Prostate gland (tissue), 2 donors: ENCODE data around the gene TM2D1.

Experiments
- CTCF ChIP-seq, 4 experiments: fragments of 200-600 bp in 2 of 4; fragments of 450-650 bp in 2 of 4; sonication (generic) in 2 of 4; IDR thresholded peaks; 1 replicate in 3 of 4; 2 replicates in 1 of 4; pipeline ENCODE4 v1.5.1; 2016 to 2019; ENCODE audit warnings: antibody characterized with exemption in 4 of 4, mild to moderate bottlenecking in 2 of 4, moderate library complexity in 2 of 4
- POLR2AphosphoS5 ChIP-seq: sonication (generic); formaldehyde crosslinking; IDR thresholded peaks from one replicate; pipeline ENCODE4 v1.6.1; 2017; ENCODE audit warnings: antibody characterized with exemption

DNA sequence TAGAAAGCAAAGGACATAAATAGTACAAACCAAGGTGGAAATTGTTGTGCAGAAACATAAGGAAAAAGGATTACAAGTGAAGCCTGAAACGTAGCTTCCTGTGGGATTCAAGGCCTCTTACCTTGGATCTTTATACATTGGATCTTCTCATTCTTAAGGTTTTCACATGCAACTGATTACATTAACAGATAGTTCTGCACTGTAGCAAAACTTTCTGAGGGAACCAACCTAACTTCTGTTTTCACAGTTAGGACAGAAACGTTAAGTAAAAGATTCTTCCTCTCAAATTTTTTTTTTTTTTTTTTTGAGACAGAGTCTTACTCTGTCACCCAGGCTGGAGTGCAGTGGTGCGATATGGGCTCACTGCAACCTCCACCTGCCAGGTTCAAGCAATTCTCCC, 7.8 kb upstream of the TM2D1 start:
- no peak for TF ChIP-seq POLR2AphosphoS5
- TF ChIP-seq CTCF (IDR thresholded peaks at IDR 0.05) = no peak
